Measurements from ENCODE around the gene GABPA. TPM values are rescaled to one million over a fixed set of nuclear protein-coding genes. Genes with fewer than 3 reads are reported as not detected.

Gene GABPA
- total RNA-seq, 2 experiments from 2014 or later, result 23.5 to 23.6 TPM

- Histone ChIP-seq H3K27ac (ENCODE audit: low read depth in 1 of 2, low read length in 2 of 2) (peak overlapping the region; percentile 90 to 93), H3K9me3 (ENCODE audit: control insufficient read depth in 1 of 2, insufficient read depth in 1 of 2, low read length in 2 of 2) (no peaks in the 10 kb centered on the region), H3K4me3 (ENCODE audit: low read length) (peak overlapping the region; percentile 73), H3K27me3 (ENCODE audit: control insufficient read depth in 1 of 2, insufficient read depth in 2 of 2, low read length in 2 of 2) (no peaks in the 10 kb centered on the region), H3K36me3 (ENCODE audit: insufficient read depth, low read length) (peaks cover 17% of the 10 kb centered on the region), H3K4me1 (ENCODE audit: insufficient read depth, low read length) (peaks cover 31% of the 10 kb centered on the region)
- Mint-ChIP-seq H3K4me3 (peak overlapping the region; percentile 98), H3K9me3 (no peaks in the 10 kb centered on the region), H3K27me3 (no peaks in the 10 kb centered on the region), H3K36me3 (ENCODE audit: low read depth) (peaks cover 39% of the 10 kb centered on the region), H3K27ac (peak overlapping the region; percentile 97), H3K4me1 (ENCODE audit: low read depth) (peaks cover 62% of the 10 kb centered on the region)
- intact Hi-C loops (cut with DNase I, micrococcal nuclease), result loop anchor here (1.0 to 10.0 kb wide), 6 partner anchors 126 to 438 kb away; partner anchors contain the start of genes APP (in 2 of the 2) and MRPL39 (in 1 of the 2)
- CTCF ChIA-PET, result interaction anchor here (1.2 to 1.7 kb wide), 2 partner anchors 15 to 126 kb away, joined by 3 to 8 read pairs; no protein-coding TSS in a partner anchor
- TF ChIP-seq CTCF (IDR thresholded peaks at IDR 0.05), result no peak
- POLR2A ChIA-PET, result interaction anchor here (0.6 to 2.8 kb wide), 19 partner anchors 9 to 435 kb away, joined by 3 to 32 read pairs (median 4); partner anchors contain the start of genes JAM2 and MRPL39
- ATAC-seq (ENCODE audit: poor library complexity) (no peak), DNase-seq (peak in 4 of 14 experiments; percentile 3 to 35 (median 18))
These were observed 716 bp upstream of the GABPA start for GRCh38 chr21:25733859-25734653.

DNA sequence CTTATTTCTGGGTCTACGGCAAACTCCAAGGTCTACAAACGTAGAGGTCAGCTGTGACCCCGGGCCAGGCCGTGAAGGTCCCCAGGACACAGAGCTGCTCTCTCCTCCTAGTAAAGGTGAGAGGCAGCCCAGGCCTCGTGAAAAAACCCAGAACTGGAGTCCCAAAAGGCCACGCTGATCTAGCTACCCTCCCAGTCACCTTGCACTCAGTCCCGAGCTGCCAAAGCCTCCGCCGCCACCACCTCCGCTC lies 193 bp upstream of the GABPA start:
- no peaks in the 10 kb centered on the region for H3K27me3 Mint-ChIP-seq
- Histone ChIP-seq H3K27ac (ENCODE audit: low read depth in 1 of 2, low read length in 2 of 2) (peak overlapping the region; percentile 90 to 93), H3K36me3 (ENCODE audit: insufficient read depth, low read length) (peaks cover 12% of the 10 kb centered on the region), H3K27me3 (ENCODE audit: control insufficient read depth in 1 of 2, insufficient read depth in 2 of 2, low read length in 2 of 2) (no peaks in the 10 kb centered on the region), H3K9me3 (ENCODE audit: control insufficient read depth in 1 of 2, insufficient read depth in 1 of 2, low read length in 2 of 2) (no peaks in the 10 kb centered on the region), H3K4me3 (ENCODE audit: low read length) (peak overlapping the region; percentile 73), H3K4me1 (ENCODE audit: insufficient read depth, low read length) (peaks cover 35% of the 10 kb centered on the region)
- peak overlapping the region; percentile 97 for H3K27ac Mint-ChIP-seq
- POLR2A ChIA-PET, result interaction anchor here (0.6 to 2.8 kb wide), 20 partner anchors 8 to 435 kb away, joined by 3 to 32 read pairs (median 4); partner anchors contain the start of genes JAM2 and MRPL39
- H3K4me3 Mint-ChIP-seq, result peak overlapping the region; percentile 98
- H3K36me3 Mint-ChIP-seq (ENCODE audit: low read depth), result peaks cover 39% of the 10 kb centered on the region
- ATAC-seq (ENCODE audit: poor library complexity) (no peak), DNase-seq (no peak)
- intact Hi-C loops (cut with DNase I, micrococcal nuclease), result loop anchor here (1.0 to 10.0 kb wide), 6 partner anchors 126 to 438 kb away; partner anchors contain the start of genes APP (in 2 of the 2) and MRPL39 (in 1 of the 2)
- CTCF ChIA-PET, result interaction anchor here (1.0 to 1.7 kb wide), 3 partner anchors 14 to 436 kb away, joined by 3 to 8 read pairs (median 4); partner anchors contain the start of gene APP
- TF ChIP-seq CTCF (IDR thresholded peaks at IDR 0.05), result no peak
- H3K9me3 Mint-ChIP-seq, result no peaks in the 10 kb centered on the region
- H3K4me1 Mint-ChIP-seq (ENCODE audit: low read depth), result peaks cover 67% of the 10 kb centered on the region

- Histone ChIP-seq H3K27me3 (ENCODE audit: control insufficient read depth in 1 of 2, insufficient read depth in 2 of 2, low read length in 2 of 2) (no peaks in the 10 kb centered on the region), H3K9me3 (ENCODE audit: control insufficient read depth in 1 of 2, insufficient read depth in 1 of 2, low read length in 2 of 2) (no peaks in the 10 kb centered on the region), H3K36me3 (ENCODE audit: insufficient read depth, low read length) (peaks cover 10% of the 10 kb centered on the region), H3K27ac (ENCODE audit: low read depth in 1 of 2, low read length in 2 of 2) (peak overlapping the region; percentile 90 to 93), H3K4me1 (ENCODE audit: insufficient read depth, low read length) (peaks cover 38% of the 10 kb centered on the region), H3K4me3 (ENCODE audit: low read length) (peak overlapping the region; percentile 73)
- Mint-ChIP-seq H3K36me3 (ENCODE audit: low read depth) (peaks cover 31% of the 10 kb centered on the region), H3K27me3 (no peaks in the 10 kb centered on the region), H3K4me3 (peak overlapping the region; percentile 100), H3K4me1 (ENCODE audit: low read depth) (peaks cover 70% of the 10 kb centered on the region), H3K27ac (peak overlapping the region; percentile 97), H3K9me3 (no peaks in the 10 kb centered on the region)
- ChIA-PET POLR2A (interaction anchor here (0.5 to 2.8 kb wide), 13 partner anchors 7 to 433 kb away, joined by 3 to 32 read pairs (median 3); partner anchors contain the start of gene MRPL39), CTCF (interaction anchor here (1.0 kb wide), 1 partner anchor 435 kb away, joined by 4 read pairs; the partner anchor contains the start of gene APP)
- no peak for TF ChIP-seq CTCF (IDR thresholded peaks at IDR 0.05)
- DNase-seq (peak in 12 of 14 experiments; percentile 19 to 81 (median 66)), ATAC-seq (ENCODE audit: poor library complexity) (no peak)
- intact Hi-C loops (cut with DNase I, micrococcal nuclease), result loop anchor here (2.0 to 10.0 kb wide), 4 partner anchors 129 to 435 kb away; partner anchors contain the start of genes APP (in 1 of the 2) and MRPL39 (in 1 of the 2)
These were observed 1.1 kb downstream of the GABPA start for GRCh38 chr21:25735646-25736597.

Measured in CD4-positive, alpha-beta T cell (primary cell).